Cardiac fibroblast (primary cell): ENCODE results near the gene MDK.

ENCODE experiments used
- DNase-seq, 2 donors: peaks; one replicate each; pipeline versions ENCODE4 v3.0.0 to v3.0.0-alpha.2; 2010; ENCODE audit warnings: low read depth in 2 of 2
- H3K4me3 ChIP-seq, 2 donors: replicated peaks in 1 of 2; 1 replicate in 1 of 2; 2 replicates in 1 of 2; pipeline ENCODE4 v1.5.1; 2011; ENCODE audit warnings: low read depth in 2 of 2, low read length in 2 of 2, mild to moderate bottlenecking in 2 of 2, moderate library complexity in 1 of 2
- CTCF ChIP-seq: IDR thresholded peaks from one replicate; pipeline ENCODE4 v1.5.1; 2011; ENCODE audit warnings: low read depth, mild to moderate bottlenecking, low read length, inconsistent platforms

Gene MDK

GRCh38 chr11:46347637-46348311, 33.7 kb upstream of the MDK start:
- peak overlapping the region; percentile 93 to 96 for H3K4me3 ChIP-seq
- DNase-seq, result no peak
- no peak for TF ChIP-seq CTCF

DNA sequence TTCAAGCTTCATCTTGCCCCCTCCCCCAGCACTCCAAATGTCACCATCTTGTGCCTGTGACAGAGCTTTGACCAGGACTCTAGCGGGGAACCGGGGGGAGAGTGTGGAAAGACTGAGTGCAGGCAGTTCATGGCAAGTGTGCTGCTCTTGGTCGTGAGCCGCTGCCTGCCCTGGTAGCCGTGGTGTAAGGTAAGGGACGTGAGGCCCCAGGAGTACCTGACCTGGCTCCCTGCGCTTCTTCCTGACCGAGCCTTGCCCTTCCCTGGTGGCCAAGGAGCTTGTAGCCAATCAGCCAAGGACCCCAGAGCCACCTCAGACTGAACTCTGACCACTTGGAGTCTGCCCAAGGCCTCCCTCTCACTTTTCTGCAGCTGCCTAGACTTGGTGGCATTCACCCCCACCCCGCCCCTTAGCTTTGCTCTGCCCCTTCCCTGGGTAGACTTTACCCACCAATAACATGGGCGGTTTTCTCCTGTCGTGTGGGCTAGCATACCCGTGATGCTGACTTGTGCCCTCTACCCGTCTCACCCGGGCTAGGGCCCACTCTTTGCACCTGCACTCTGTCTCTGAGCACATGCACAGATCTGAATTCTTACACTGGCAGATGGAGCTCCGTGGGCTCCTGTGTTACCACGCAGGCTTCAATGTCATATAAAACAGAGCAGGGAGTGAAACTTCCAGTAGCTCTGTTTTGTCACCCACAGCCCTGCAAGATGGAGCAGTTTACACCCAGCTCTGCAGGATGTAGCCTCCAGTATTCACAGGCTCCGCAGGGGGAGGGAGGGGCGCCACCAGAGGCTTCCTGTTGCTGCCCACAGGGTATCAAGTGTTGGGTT, 32.7 kb upstream of the MDK start:
- peak overlapping the region; percentile 93 to 96 for H3K4me3 ChIP-seq
- no peak for TF ChIP-seq CTCF
- DNase-seq, result no peak

- no peak for TF ChIP-seq CTCF
- DNase-seq, result no peak
- no peak overlapping the region for H3K4me3 ChIP-seq
Observed at GRCh38 chr11:46350695-46351094, 30.8 kb upstream of the MDK start.

GRCh38 chr11:46351148-46351547, 30.3 kb upstream of the MDK start:
- DNase-seq, result no peak
- no peak for TF ChIP-seq CTCF
- H3K4me3 ChIP-seq, result no peak overlapping the region

DNA sequence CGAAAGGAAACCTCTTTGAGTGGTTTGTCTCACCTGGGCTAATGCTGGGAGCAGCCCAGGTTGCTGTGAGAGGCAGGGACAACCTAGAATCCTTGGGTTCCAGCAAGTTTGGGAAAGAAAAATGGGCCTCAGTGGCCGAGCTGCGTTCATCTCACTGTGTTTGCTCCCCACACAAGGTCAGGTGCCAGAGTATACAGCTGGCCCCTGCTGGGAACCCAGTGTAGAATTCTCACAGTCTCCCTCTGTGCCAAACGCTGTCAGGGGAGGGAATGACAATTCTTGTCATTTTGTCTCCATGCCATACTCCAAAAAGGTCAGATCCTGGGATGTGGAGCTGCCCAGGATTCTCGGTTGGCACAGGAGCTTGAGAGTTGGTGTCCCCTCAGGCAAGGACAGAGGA, 29.9 kb upstream of the MDK start:
- no peak overlapping the region for H3K4me3 ChIP-seq
- TF ChIP-seq CTCF, result no peak

DNA sequence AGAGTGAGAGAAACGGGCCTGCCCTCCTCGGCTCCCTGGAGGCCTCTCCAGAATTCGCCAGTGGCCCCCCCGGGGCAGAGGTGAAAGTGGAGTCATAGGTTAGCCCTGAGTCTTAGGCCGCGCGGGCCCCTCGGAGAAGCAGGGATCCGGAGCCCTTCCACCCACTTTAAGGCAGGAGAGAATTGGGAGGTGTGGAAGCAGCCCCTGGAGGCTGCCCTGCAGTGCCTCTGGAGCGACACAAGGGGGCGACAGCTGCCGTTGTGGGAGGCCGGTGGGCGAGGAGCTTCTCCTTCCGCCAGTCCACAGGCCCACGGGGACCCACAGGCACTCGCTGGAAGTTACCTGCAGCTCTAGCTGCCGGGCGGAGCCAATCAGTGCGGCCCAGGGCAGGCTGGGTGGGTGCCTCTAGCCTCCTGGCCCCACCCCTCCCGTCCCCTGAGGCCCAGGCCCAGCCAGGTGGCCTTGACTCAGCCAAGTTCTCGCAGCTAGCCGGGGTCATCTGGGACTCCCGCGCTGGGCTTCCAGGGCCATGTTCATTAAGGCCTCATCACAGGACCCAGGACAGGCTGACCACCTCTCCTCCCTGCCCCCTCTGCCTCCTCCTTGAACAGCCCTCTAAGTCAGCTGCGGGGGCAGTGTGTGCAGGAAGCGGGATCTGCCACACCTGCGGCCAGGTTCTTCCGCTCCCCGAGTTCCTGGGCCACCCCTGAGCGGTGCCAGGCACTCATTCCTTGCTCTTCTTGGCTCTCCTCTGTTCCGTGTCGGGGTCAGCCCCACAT, 29.2 kb upstream of the MDK start:
- no peak overlapping the region for H3K4me3 ChIP-seq
- TF ChIP-seq CTCF, result peak; percentile 96
- peak; percentile 58 to 60 for DNase-seq

More for the DNA sequence above, 29.9 kb upstream of the MDK start:
- DNase-seq, result no peak
